NCI-H526 (cell line): ENCODE results near the gene KIF23.
A peak's percentile ranks its signal among the peaks of the same experiment; 100 is the strongest.

Experiments used
- DNase-seq, 2 experiments: peaks; one replicate each; lab custom pipeline; 2025; lab: John Stamatoyannopoulos, UW

KIF23 gene

DNA sequence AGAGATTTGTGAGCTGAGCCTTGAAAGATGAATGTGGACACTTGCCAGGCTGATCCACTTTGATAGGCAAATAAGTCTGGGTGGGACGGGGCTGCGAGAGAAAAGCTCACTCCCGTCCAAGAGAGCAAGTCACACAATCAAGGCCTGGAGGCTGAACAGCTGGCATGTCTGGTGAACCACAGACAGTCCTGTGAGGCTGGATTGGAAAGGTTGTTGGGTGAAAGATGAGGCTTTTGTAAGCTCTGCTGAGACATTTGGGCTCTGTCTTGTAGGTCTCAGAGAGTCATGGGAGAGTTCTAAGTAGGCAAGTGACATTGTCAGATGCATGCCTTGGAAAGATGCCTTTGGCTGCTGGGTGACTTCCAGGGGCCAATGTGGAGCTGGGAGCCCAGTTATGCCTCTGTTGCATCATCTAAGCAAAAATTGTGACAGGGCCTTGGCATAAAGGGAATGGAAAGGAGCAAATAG is 76.9 kb downstream of the KIF23 start:
- DNase-seq: peak; percentile 74 to 87

- DNase-seq: no peak
These were observed 79.3 kb downstream of the KIF23 start for GRCh38 chr15:69493406-69493805.

GRCh38 chr15:69496001-69496400 is 81.9 kb downstream of the KIF23 start:
- DNase-seq: no peak

DNA sequence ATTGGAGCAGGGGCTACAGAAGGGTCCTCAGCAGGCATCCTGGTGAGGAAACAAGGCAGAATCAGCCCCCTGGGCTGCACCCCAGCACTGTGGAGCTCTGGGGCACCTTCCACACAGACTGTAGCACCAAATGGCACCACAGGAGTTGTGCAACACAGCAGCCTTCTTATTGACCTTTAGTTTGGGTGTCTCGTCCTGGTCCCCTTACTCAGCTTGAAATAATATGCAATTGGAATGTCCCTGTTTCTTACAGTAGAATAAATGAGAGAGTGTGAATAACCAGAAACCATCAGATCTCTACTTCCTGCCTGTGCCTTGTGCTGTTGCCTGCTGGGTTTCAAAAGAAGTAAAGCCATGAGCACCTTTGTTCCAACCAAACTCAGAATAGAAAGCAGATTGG is 82.9 kb downstream of the KIF23 start:
- no peak for DNase-seq

GRCh38 chr15:69497667-69498066 is 83.5 kb downstream of the KIF23 start:
- DNase-seq: no peak
